Ishikawa (cell line): ENCODE data around the gene WDR6.

Experiments used
- CREB1 ChIP-seq: IDR thresholded peaks from 2 replicates; pipeline ENCODE4 v1.6.1; 2012; ENCODE audit warnings: low read depth
- EP300 ChIP-seq: IDR thresholded peaks from 2 replicates; pipeline ENCODE4 v1.6.1; 2012; ENCODE audit warnings: borderline replicate concordance
- MAX ChIP-seq: IDR thresholded peaks from 2 replicates; pipeline ENCODE4 v1.6.1; 2012
- RAD21 ChIP-seq: IDR thresholded peaks from 2 replicates; pipeline ENCODE4 v1.6.1; 2012; ENCODE audit warnings: low read depth
- REST ChIP-seq: IDR thresholded peaks from 2 replicates; pipeline ENCODE4 v1.6.1; 2012; ENCODE audit warnings: low read depth, mild to moderate bottlenecking
- TAF1 ChIP-seq: IDR thresholded peaks from 2 replicates; pipeline ENCODE4 v1.6.1; 2012; ENCODE audit warnings: low read depth, mild to moderate bottlenecking
- ZBTB7A ChIP-seq: IDR thresholded peaks from 2 replicates; pipeline ENCODE4 v1.6.1; 2012; ENCODE audit warnings: low read depth

- TF ChIP-seq CREB1, result no peak
- no peak for TF ChIP-seq RAD21
- TF ChIP-seq TAF1, result no peak
- TF ChIP-seq REST, result no peak
- TF ChIP-seq EP300, result no peak
- TF ChIP-seq MAX, result no peak
- TF ChIP-seq ZBTB7A, result no peak
These were observed 25.2 kb upstream of the WDR6 start for GRCh38 chr3:48982016-48982415.
